ENCODE measurements around the gene LSM12.
A peak's percentile ranks its signal among the peaks of the same experiment; 100 is the strongest.
"Not testable (repeated sequence)": the region's sequence is repeated elsewhere in the genome, so short reads cannot be mapped to it uniquely, and the experiment has no call there.

LSM12 gene

GRCh38 chr17:44039829-44040635 is 26.4 kb downstream of the LSM12 start:
- no peak for DNase-seq

GRCh38 chr17:44038604-44039011 is 27.9 kb downstream of the LSM12 start:
- no peak for DNase-seq

GRCh38 chr17:44037471-44037870 is 29.0 kb downstream of the LSM12 start:
- no peak for DNase-seq

- DNase-seq = not testable (repeated sequence)
These were observed 31.8 kb downstream of the LSM12 start for GRCh38 chr17:44034688-44035087.

- DNase-seq = no peak
These were observed 32.5 kb downstream of the LSM12 start for GRCh38 chr17:44033861-44034408.

GRCh38 chr17:44030482-44030881 is 36.0 kb downstream of the LSM12 start:
- no peak for DNase-seq

DNA sequence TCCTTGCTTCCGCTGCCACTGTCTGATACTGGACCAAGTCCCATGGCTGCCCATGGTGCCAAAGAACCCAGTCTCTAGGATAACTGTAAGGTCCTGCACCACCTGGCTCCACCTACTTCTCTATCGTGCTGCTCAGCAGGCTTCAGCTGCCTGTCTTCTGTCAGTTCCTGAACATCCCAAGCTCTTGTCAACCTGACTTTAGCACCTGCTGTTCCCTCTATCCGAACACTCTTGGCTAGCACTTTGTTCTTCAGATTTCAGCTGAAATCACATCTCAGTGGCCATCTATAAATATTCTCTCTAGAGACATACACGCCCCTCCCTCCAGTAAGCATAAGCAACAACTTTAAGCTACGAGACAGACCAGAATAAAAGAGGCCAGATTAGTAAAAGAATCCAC is 36.7 kb downstream of the LSM12 start:
- no peak for DNase-seq

- no peak for DNase-seq
These were observed 41.6 kb downstream of the LSM12 start for GRCh38 chr17:44024853-44025252.

DNA sequence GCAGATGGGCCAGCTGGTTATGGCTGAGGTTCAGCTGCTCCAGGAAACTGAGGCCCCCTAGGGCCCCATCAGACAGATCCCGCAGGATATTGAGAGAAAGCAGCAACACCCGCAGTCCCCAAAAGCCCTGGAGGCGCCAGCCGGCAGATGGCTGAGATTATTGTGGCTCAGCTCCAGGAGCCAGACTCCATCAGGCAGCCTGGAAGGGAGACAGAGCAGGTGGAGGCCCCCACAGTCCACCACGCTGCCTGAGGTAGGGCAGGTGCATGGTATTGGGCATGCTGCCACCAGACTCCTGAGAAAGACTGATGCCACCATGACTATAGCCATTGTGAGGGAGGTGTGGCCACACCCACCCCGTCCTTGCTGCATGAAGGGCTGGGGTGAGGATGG is 42.2 kb downstream of the LSM12 start:
- peak; percentile 80 for DNase-seq

DNA sequence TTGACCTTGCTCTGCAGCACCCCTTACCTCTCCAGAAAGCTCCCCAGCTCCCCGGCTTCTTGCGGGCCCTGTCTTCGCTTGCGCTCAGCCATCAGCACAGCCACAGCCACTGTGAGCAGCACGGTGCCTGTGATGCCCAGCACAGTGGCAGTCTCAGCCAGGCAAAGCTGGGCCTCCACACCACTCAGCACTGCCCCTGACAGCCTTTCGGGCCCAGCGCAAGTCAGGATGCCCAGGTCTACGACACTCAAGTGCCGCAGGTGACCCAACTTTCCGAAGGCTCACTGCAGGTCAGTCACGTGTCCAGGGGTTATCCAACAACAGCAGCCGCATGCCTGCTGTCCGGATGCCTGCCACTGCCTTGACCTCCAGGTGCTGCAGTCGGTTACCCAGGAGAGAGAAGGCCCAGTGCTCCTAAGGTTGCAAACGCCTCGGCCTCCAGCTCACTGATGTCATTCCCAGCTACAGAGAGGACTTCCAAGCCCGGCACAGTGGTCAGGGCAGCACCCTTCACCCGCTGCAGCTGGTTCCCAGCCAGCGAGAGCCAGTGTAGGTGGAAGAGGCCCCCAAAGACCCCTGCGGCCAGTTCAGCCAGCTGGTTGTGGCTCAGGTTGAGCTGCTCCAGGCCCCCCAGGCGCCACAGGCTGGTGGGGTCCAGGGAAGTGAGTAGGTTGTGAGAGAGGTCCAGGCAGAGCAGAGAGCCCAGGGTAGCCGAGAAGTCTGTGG is 42.8 kb downstream of the LSM12 start:
- no peak for DNase-seq

- no peak for DNase-seq
These were observed 44.2 kb downstream of the LSM12 start for GRCh38 chr17:44022246-44022645.

DNA sequence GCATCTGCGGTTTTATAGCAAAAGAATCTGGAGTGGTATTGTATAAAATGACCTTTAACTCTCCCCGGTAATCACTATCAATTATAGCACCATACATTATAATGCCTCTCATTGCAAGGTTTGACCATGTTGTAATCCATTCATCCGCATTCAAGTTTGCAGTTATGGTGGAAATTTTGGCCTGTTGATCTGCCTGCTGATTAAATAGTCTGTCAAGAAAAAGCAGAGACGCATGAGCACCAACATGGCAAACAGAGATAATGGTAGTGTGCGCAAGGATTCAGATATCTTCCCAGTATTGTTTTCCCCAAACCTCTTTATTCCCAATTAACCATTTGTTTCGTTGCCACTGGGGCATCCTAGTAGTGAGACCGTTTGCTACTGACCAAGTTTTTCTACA is 45.2 kb downstream of the LSM12 start:
- not testable (repeated sequence) for DNase-seq

- peak; percentile 86 for DNase-seq
These were observed 51.9 kb downstream of the LSM12 start, which contains the start of gene TMEM101 for GRCh38 chr17:44014437-44015172. TSS of gene TMEM101 (minus strand) at chr17:44014963. CDS start at chr17:44014952, 11 bp downstream.

DNA sequence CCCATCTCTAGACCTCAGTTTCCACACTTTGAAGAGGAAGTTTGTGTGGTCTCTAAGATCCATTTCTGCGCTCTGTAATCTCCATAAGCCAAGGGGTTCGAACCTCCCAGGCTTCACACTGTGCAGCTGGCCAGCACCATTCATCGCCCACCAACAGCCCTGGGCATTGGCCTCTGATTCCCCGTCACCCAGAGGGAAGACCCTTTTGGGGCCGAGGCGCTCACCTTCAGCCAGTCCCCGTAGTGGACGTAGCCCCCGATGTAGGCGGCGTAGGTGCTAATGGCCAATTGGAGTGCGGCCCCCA is 52.4 kb downstream of the LSM12 start:
- DNase-seq = no peak

DNA sequence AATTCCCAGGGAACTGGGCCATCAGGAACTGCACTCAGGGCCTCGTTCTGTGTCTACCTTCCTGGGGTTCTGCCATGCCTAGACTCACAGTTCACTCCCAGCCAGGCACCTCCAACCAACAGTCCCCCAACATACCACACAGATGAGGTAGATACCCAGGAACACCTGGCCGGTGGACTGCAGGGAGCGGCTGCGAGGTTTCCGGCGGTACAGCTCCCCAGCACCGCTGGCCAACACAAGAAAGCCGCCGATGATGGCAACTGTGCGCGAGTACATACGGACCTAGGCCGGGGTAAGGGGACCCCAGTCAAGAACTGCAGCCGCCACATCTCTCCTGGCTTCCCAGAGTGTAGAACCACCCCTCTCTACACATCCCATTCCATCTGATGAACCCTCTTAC is 53.6 kb downstream of the LSM12 start:
- DNase-seq = no peak

GRCh38 chr17:44012391-44012790 is 54.1 kb downstream of the LSM12 start:
- DNase-seq = no peak

- no peak for DNase-seq
These were observed 54.6 kb downstream of the LSM12 start for GRCh38 chr17:44011876-44012275.

DNA sequence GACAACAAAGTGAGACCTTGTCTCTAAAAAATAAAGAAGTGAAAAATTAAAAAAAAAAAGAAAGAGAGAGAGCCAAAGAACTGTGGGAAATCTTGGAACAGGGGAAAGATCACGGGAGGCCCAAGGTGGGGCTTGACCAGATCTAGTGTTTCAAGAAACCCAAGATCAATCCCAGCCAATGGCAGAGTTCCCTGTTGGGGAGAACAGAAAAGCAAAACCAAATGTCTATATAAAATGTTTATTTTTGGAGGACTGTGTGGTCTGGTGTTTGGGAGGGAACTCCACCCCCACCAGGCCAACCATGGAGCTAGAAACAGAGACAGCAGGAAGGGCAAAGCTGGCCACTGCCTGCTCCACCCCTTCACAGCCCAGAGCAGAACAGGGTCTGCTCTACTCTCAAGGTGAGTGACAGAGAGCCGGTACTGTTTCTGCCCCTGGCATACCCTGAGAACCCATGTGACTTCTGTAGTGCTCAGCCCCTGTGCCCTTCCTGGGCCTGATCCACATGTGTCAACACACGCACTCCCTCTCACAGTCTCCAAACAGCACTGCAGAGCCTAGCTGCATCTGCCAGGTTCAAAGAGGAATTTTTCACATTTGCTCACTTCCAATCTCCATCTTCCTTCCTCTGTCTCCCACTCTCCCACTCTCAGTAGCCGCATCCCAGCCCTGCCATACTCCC is 55.4 kb downstream of the LSM12 start:
- DNase-seq = no peak

DNA sequence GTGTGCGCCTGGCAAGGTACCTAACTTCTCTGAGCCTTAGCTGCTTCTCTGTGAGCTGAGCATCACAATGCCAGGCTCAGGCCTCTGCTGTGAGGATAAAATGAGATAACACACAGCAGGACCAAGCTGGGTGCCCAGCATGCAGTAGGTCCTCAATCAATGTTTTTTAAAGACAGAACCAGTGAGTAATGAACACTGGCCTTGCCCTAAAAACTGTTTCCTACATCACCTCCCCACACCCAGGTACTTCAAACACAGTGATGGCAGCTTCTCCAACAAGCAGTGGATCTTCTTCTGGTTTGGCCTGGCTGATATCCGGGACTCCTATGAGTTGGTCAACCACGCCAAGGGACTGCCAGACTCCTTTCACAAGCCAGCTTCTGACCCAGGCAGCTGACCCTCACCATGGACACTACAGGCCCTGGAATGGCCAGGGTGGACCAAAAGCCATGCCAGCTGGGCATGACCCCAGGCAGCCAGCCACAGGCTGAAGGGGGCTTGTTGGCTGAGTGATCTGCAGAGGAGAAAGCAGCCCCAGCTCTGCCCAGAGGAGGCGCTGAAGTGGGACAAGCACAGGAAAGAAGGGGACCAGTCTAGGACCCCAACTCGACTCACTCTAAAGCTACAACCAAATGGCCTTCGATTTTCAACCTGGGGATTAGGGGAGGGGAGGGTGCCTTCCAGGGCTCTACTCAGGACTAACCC is 58.1 kb downstream of the LSM12 start:
- no peak for DNase-seq

DNA sequence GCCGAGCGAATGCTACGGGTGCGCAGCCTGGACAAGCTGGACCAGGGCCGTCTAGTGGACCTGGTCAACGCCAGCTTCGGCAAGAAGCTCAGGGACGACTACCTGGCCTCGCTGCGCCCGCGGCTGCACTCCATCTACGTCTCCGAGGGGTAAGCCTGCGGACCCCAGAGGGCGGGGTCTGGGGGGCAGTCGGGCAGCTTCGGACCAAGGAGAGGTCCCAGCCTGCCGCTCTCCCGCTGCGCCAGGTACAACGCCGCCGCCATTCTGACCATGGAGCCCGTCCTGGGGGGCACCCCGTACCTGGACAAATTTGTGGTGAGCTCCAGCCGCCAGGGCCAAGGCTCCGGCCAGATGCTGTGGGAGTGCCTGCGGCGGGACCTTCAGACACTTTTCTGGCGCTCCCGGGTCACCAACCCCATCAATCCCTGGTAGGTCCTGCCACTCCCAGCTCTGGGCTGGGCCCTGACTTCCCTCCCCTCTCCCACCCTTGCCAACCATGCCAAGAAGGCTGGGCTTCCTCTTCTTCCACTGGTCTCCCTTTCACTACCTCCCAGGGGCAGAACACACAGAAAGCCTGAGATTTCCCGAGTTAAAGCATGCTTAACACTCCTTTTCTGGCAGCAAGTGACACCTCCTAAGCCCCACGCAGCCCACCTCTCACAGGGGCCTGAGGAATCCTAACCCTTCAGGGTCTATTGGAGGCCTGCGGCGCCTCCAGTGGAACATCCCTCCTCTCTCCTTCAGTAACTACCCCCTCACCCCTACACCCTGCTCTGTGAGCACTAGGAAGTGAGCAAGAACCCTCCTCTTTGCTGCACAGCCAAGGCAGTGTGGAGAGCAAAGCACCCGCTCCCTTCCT is 58.9 kb downstream of the LSM12 start:
- no peak for DNase-seq

Measured in DMS153 (cell line).